Esophagus muscularis mucosa (tissue), 4 donors: ENCODE measurements around the gene GOT1. TPM values are rescaled to one million over a fixed set of nuclear protein-coding genes. Genes with fewer than 3 reads are reported as not detected.

Experiments used
- DNase-seq: peaks from one replicate; pipeline ENCODE4 v3.0.0-alpha.2; 2017; ENCODE audit errors: extremely low spot score
- H3K27ac ChIP-seq, 4 donors: fragments of 200-600 bp; sonication (generic); replicated peaks in 1 of 4; 1 replicate in 3 of 4; 2 replicates in 1 of 4; pipeline ENCODE4 v1.5.1; 2016 to 2019; ENCODE audit warnings: mild to moderate bottlenecking in 1 of 4
- H3K27me3 ChIP-seq, 4 donors: fragments of 200-600 bp; sonication (generic); one replicate each; pipeline versions ENCODE4 v1.5.1 to v1.6.0; 2016 to 2019
- H3K36me3 ChIP-seq, 4 donors: fragments of 200-600 bp; sonication (generic); one replicate each; pipeline ENCODE4 v1.5.1; 2016 to 2019
- H3K4me1 ChIP-seq, 4 donors: fragments of 200-600 bp; sonication (generic); one replicate each; pipeline ENCODE4 v1.5.1; 2016 to 2019
- H3K4me3 ChIP-seq, 4 donors: fragments of 200-600 bp; sonication (generic); 1 replicate in 2 of 4; 2 replicates in 2 of 4; pipeline ENCODE4 v1.5.1; 2016 to 2019; ENCODE audit warnings: mild to moderate bottlenecking in 4 of 4, moderate library complexity in 1 of 4
- H3K9me3 ChIP-seq, 4 donors: fragments of 200-600 bp; sonication (generic); 1 replicate in 3 of 4; 2 replicates in 1 of 4; pipeline ENCODE4 v1.5.1; 2016 to 2019
- CTCF ChIP-seq, 3 experiments: fragments of 200-600 bp in 2 of 3; fragments of 450-650 bp in 1 of 3; sonication (generic) in 2 of 3; IDR thresholded peaks; one replicate each; pipeline ENCODE4 v1.5.1; 2017 to 2019; ENCODE audit warnings: antibody characterized with exemption in 3 of 3, mild to moderate bottlenecking in 2 of 3, moderate library complexity in 1 of 3
- EP300 ChIP-seq: sonication (generic); formaldehyde crosslinking; IDR thresholded peaks from one replicate; pipeline ENCODE4 v1.6.1; 2017; ENCODE audit warnings: antibody characterized with exemption
- POLR2A ChIP-seq: fragments of 450-650 bp; IDR thresholded peaks from one replicate; pipeline ENCODE4 v1.6.1; 2017; ENCODE audit warnings: antibody characterized with exemption, moderate library complexity, mild to moderate bottlenecking, low read depth
- POLR2AphosphoS5 ChIP-seq, 2 donors: sonication (generic); formaldehyde crosslinking; IDR thresholded peaks; one replicate each; pipeline ENCODE4 v1.6.1; 2017; ENCODE audit warnings: antibody characterized with exemption in 2 of 2
- WGBS: methylation state at CpG from one replicate; pipeline ENCODE4 v1.1.5; 2018; 5-methylcytosine and 5-hydroxymethylcytosine counted together
- intact Hi-C: fragments of 100-400 bp; cut with DNase I; formaldehyde crosslinking; loops from one replicate; pipeline ENCODE4 v1.15.1; 2023
- total RNA-seq, 4 donors: library from RNA; depleted of rRNA; stranded (reverse); fragments of >200 nt; gene quantifications; one replicate each; pipeline versions ENCODE4 v1.1.0 to v1.2.1, GENCODE V29; 2016

The GOT1 gene
- total RNA-seq, 4 donors from 2014 or later = 31.0 to 37.4 (median 36.0) TPM

GRCh38 chr10:99357691-99358090 lies 72.7 kb downstream of the GOT1 start:
- peaks cover 0 to 19% (median 2%) of the 10 kb centered on the region in 4 donors for H3K36me3 ChIP-seq
- intact Hi-C loops = no loop called here
- TF ChIP-seq POLR2A (no peak), CTCF (IDR thresholded peaks at IDR 0.05) (no peak), POLR2AphosphoS5 (IDR thresholded peaks at IDR 0.05) (no peak)

GRCh38 chr10:99353182-99353581 lies 77.2 kb downstream of the GOT1 start:
- no peak overlapping the region for H3K4me3 ChIP-seq
- no peak overlapping the region for H3K27ac ChIP-seq
- peaks cover 0 to 8% (median 0%) of the 10 kb centered on the region in 4 donors for H3K36me3 ChIP-seq
- H3K4me1 ChIP-seq = no peaks in the 10 kb centered on the region
- TF ChIP-seq POLR2A = no peak
- TF ChIP-seq POLR2AphosphoS5 (IDR thresholded peaks at IDR 0.05) = no peak
- TF ChIP-seq EP300 = no peak
- no peak for TF ChIP-seq CTCF (IDR thresholded peaks at IDR 0.05)
- no peaks in the 10 kb centered on the region for H3K9me3 ChIP-seq
- 90% methylated on average over 1 of the region's 1 CpG for WGBS
- intact Hi-C loops = no loop called here
- DNase-seq = no peak
- H3K27me3 ChIP-seq = no peaks in the 10 kb centered on the region

More at GRCh38 chr10:99357691-99358090, 72.7 kb downstream of the GOT1 start:
- H3K27me3 ChIP-seq = no peaks in the 10 kb centered on the region
- H3K27ac ChIP-seq = no peak overlapping the region
- 69% methylated on average over 3 of the region's 3 CpGs for WGBS
- DNase-seq = no peak
- no peak overlapping the region for H3K4me3 ChIP-seq
- no peaks in the 10 kb centered on the region for H3K4me1 ChIP-seq
- no peaks in the 10 kb centered on the region for H3K9me3 ChIP-seq

GRCh38 chr10:99347672-99348071 lies 82.8 kb downstream of the GOT1 start:
- Histone ChIP-seq H3K9me3 (no peaks in the 10 kb centered on the region), H3K27me3 (no peaks in the 10 kb centered on the region), H3K36me3 (no peaks in the 10 kb centered on the region), H3K4me3 (no peak overlapping the region), H3K4me1 (peaks cover 0 to 4% (median 0%) of the 10 kb centered on the region in 4 donors), H3K27ac (no peak overlapping the region)
- TF ChIP-seq EP300 = no peak
- no peak for TF ChIP-seq POLR2A
- no peak for TF ChIP-seq POLR2AphosphoS5 (IDR thresholded peaks at IDR 0.05)
- TF ChIP-seq CTCF (IDR thresholded peaks at IDR 0.05) = no peak
- 86% methylated on average over 5 of the region's 5 CpGs for WGBS
- DNase-seq = no peak
- intact Hi-C loops = no loop called here

Other genes with a start within 250 kb of the GOT1 start
- 10 to 100 TPM; 32.3 to 70.0 (median 43.6) TPM for gene HPSE2, start 194.8 kb downstream of the GOT1 start, total RNA-seq
- gene CNNM1, start 101.3 kb downstream of the GOT1 start, total RNA-seq = 1 to 10 TPM; 1.7 to 3.4 (median 2.7) TPM
- gene NKX2-3, start 102.3 kb upstream of the GOT1 start, total RNA-seq = under 1 TPM in 2 of 4 donors, not detected in 2; 0.19 to 0.34 TPM
- gene SLC25A28, start 189.8 kb upstream of the GOT1 start, total RNA-seq = 10 to 100 TPM; 29.8 to 42.8 (median 31.5) TPM
- 1 to 10 TPM; 3.3 to 4.8 (median 4.4) TPM for gene ENTPD7, start 228.9 kb upstream of the GOT1 start, total RNA-seq